Dermis blood vessel endothelial cell (primary cell): ENCODE measurements around the gene C1QTNF9. TPM values are rescaled to one million over a fixed set of nuclear protein-coding genes. Genes with fewer than 3 reads are reported as not detected.
"Not testable (repeated sequence)": the region's sequence is repeated elsewhere in the genome, so short reads cannot be mapped to it uniquely, and the experiment has no call there.

Experiments used
- DNase-seq: peaks from one replicate; pipeline ENCODE4 v3.0.0; 2010
- total RNA-seq: library from RNA; depleted of rRNA; stranded (reverse); fragments of >200 nt; gene quantifications from 2 replicates; pipeline ENCODE4 v1.2.3, GENCODE V29; 2014

The C1QTNF9 gene
- total RNA-seq, 1 donor from 2014 or later = not detected

- DNase-seq = no peak
Measured at GRCh38 chr13:24284889-24285565, 24.4 kb upstream of the C1QTNF9 start.

DNA sequence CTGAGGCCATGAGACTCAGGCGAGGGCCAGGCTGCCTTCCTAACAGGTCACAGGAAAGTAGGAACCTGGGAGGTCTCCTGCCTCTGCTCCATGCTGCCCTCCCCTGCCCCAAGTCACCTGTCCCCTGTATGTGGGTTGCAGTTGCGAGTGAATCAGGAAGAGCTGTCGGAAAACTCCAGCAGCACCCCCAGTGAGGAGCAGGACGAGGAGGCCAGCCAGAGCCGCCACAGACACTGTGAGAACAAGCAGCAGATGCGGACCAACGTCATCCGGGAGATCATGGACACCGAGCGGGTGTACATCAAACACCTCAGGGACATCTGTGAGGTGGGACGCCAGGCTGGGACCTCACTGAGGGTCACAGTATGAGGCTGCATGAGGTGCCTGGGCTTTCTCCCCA, 22.8 kb upstream of the C1QTNF9 start:
- DNase-seq = no peak

DNA sequence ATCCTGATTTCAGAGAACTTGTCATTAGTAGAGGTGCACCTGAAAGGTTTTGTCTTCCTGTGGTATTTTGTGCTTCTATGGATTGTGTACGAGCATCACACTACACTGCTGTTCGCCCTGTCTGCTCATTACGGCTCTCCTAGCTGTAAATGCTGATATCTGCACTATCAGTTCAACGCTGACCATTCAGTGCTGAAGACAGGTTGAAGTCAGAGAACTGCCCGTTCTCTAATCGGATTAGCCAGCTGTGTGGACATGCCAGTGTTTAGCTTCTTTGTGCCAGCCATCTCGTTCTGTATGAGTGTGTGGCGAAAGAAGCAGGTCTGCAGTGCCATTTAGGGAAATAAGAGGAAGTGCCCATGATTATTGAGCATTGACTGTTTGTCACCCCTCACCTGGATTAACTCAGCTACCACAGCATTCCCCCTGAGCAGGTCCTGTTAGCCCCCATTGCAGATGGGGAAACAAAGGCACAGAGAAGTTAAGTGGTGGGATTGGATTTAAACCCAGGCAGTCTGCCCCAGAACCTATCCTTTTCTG, 21.6 kb upstream of the C1QTNF9 start:
- DNase-seq = no peak

GRCh38 chr13:24288870-24289269, 20.5 kb upstream of the C1QTNF9 start:
- no peak for DNase-seq

- DNase-seq = no peak
Measured at GRCh38 chr13:24290280-24290932, 19.0 kb upstream of the C1QTNF9 start.

GRCh38 chr13:24292481-24292880, 16.9 kb upstream of the C1QTNF9 start:
- DNase-seq = no peak

DNA sequence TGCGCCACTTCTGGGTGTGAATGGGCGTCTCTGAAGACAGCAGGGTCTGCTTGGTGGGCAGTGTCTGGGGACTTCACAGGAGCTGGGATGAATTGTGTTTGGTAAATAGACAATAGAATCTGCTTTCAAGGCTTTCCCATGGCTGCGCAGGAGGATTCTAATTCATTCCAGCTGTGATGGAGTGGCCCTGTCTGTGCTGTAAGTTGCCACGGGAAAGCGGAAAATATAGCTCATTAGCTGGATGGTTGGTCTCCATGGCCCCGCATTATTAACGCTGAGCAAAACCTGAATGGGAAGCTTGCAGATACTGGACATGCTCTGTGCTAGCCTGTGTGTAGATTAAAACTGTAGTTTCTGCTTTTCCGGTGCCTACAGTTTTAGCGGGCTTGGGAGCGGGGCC, 15.6 kb upstream of the C1QTNF9 start:
- DNase-seq = no peak

GRCh38 chr13:24299488-24300114, 9.8 kb upstream of the C1QTNF9 start:
- no peak for DNase-seq

- DNase-seq = no peak
Measured at GRCh38 chr13:24301434-24301833, 7.9 kb upstream of the C1QTNF9 start.

GRCh38 chr13:24301911-24302310, 7.5 kb upstream of the C1QTNF9 start:
- DNase-seq = no peak

DNA sequence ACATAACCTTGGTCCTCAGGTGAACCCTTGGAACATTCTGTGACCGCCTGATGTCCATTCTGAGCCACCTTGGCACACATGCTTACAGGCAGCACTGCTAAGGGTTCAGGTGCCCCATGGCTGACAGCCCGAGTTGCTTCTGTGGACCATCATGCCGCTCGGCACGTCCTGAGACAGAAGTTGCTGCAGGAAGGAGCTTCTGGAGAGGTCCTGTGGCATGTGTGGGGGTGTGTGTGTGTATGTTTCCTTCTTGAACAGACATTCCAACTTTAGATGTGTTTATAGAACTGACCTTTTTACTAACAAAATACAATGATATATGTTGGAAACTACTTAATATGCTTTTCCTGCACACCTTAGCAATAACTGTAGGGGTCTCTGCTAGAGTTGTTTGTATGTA, 4.8 kb upstream of the C1QTNF9 start:
- no peak for DNase-seq

GRCh38 chr13:24306632-24307031, 2.7 kb upstream of the C1QTNF9 start:
- DNase-seq = no peak

DNA sequence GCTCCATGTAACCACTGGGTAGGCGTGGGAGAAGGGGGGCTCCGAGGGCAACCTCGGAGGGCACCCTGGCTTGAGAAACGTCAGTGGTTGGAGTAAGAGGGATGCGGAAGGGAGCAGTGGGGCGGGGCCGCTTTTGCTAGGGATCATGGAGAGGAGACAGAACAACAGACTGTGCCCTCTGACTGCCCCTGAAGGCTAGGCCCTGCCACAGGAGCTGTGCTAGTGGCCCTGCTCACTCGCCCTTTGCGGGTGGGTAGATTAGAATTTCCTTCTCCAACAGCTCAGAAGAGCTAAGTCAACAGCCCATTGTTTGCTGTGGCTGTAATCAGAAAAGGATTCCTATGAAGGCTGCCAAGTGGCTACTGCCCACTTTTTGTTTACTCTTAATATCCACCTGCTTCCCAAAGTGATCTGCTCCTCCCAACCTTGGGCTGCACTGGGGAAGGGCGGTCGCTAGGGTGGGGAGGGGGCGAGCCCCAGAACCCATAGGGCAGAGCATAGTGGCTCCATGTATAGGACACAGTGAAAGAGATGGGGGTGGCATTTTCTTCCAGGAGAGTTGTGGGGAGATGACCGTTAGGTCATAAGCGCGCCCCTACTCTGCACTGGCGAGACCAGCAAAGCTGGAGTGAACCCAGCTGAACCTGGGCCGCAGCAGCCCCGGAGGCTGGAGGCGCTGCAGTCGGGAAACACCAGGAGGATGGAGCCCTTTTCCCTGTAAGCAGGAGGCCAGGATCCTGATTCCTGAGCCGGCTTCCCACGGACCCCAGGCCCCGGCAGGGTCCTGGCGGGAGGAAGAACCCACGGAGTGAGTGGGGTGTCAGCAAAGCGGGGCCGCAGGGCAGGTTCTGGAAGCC, 1.9 kb upstream of the C1QTNF9 start:
- DNase-seq = peak; percentile 27

GRCh38 chr13:24308068-24308445, 1.3 kb upstream of the C1QTNF9 start:
- no peak for DNase-seq

- no peak for DNase-seq
Measured at GRCh38 chr13:24308488-24309020, 826 bp upstream of the C1QTNF9 start.

DNA sequence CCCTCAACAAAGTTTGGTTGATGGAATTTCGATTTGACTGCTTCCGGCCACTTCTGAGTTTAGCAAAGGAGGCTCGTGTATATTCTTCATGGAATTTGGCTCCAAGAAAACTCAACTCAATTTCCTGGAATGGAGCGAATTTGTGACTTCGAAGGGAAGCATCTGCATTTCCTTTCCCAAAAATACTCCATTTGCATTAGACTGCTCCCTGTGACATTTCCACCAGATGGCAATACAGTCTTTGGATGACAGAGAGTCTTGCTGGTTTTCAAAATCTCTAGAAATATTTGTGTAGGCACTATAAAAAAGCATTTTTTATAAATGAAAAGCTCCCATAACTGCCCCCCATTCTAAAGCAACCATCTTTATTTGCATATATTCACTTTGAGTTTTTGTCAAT, 4.1 kb downstream of the C1QTNF9 start:
- DNase-seq = peak; percentile 37

DNA sequence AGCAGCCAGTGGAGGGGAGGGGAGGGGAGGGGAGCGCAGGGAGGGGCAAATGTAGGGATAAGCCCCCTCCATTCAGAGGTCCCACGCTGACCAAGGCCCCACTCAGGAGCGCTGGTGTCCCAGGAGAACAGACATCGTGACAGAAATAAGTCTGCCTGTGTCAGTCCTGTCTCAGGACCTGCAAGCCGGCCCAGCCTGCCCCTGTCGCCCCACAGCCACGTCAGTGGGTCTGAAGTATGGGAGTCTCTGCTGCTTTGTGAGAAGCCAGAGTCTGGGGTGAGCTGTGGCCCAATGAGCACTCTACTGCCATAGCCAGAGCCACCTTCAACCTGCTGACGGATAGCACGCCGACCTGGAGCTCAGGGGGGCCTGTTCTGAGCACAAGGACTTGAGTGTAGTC, 8.5 kb downstream of the C1QTNF9 start:
- not testable (repeated sequence) for DNase-seq

GRCh38 chr13:24318878-24319277, 9.5 kb downstream of the C1QTNF9 start:
- not testable (repeated sequence) for DNase-seq

DNA sequence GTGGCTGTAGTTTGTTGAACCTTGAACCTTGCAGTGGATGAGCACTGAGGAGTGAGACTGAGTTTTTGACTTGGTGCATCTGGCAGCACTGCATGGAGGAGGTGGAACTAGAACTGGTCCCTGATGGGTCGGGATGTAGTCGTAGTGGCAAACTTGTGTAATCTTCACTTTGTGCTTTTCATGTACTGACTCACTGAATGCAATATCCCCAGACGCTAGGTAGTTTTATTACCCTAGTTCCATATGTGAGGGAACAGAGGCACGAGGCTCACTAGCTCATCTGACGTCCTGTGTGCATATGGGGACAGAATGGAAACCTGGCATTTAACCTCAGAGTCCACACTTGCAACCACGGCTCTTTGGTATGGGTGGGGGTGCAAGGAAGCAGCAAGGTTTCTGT, 10.3 kb downstream of the C1QTNF9 start:
- not testable (repeated sequence) for DNase-seq

DNA sequence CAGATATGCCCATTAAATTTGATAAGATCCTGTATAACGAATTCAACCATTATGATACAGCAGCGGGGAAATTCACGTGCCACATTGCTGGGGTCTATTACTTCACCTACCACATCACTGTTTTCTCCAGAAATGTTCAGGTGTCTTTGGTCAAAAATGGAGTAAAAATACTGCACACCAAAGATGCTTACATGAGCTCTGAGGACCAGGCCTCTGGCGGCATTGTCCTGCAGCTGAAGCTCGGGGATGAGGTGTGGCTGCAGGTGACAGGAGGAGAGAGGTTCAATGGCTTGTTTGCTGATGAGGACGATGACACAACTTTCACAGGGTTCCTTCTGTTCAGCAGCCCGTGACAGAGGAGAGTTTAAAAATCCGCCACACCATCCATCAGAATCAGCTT, 12.0 kb downstream of the C1QTNF9 start:
- not testable (repeated sequence) for DNase-seq

GRCh38 chr13:24322470-24322869, 13.1 kb downstream of the C1QTNF9 start:
- DNase-seq = not testable (repeated sequence)

DNA sequence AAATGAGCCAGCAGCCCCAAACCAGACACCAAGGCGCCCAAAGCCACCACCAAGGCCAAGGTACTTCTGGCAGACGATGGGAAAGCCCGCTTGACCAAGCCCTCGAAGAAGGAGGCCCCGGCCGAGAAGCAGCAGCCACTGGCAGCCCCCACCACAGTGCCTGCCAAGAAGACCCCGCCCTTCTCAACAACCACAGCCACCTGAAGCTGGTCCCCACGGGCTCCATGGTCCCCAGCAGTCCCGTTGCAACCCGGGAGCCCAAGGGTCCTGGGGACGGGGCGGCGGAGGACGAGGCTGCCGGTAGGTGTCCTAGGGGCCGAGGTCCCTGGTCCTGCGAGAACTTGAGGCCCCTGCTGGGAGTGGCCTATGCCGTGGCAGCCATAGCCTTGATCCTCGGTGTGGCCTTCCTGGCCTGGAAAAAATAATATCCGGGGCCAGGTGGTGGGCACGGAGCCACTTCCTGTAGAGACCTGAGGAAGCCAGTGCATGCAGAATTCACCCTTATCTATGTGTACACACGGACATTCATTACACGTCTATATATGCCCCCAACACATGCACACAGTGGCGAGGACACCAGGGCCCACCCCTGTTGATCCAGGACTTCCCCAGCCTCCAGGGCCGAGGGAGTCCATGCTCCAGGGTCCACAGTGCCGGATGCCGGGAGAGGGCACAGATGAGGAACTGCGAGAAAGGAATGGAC, 13.8 kb downstream of the C1QTNF9 start:
- DNase-seq = no peak
